ENCODE measurements around the gene IL17C. TPM values are rescaled to one million over a fixed set of nuclear protein-coding genes. Genes with fewer than 3 reads are reported as not detected.
A peak's percentile ranks its signal among the peaks of the same experiment; 100 is the strongest.

IL17C gene
- total and polyA plus RNA-seq, 2 experiments from 2014 or later, result 0.57 TPM; not detected in 1

- no peak overlapping the region for H3K27ac ChIP-seq
- H3K9me3 ChIP-seq (ENCODE audit: low read depth), result no peaks in the 10 kb centered on the region
- H3K27me3 ChIP-seq, result peaks cover 9% of the 10 kb centered on the region
- H3K9me2 ChIP-seq (replicated peaks; ENCODE audit: insufficient read depth), result no peaks in the 10 kb centered on the region
- H3K4me3 ChIP-seq, result no peak overlapping the region
- H2AFZ ChIP-seq, result no peak overlapping the region
- H3K4me1 ChIP-seq (ENCODE audit: insufficient read depth), result peaks cover 9% of the 10 kb centered on the region
- H3K4me2 ChIP-seq, result no peak overlapping the region
- no peak for TF ChIP-seq EZH2 (IDR thresholded peaks at IDR 0.05; ENCODE audit: borderline replicate concordance)
- TF ChIP-seq CTCF (IDR thresholded peaks at IDR 0.05; ENCODE audit: poor library complexity), result no peak
- no peak for TF ChIP-seq EZH2phosphoT487 (IDR thresholded peaks at IDR 0.05; ENCODE audit: low read depth, severe bottlenecking, unreplicated experiment)
- H3K79me2 ChIP-seq, result no peaks in the 10 kb centered on the region
- WGBS (ENCODE audit: low lambda C conversion rate, missing lambda C conversion rate), result 85% methylated on average over 20 of the region's 23 CpGs
- H3K36me3 ChIP-seq (replicated peaks; ENCODE audit: insufficient read depth, low read depth), result no peaks in the 10 kb centered on the region
- H4K20me1 ChIP-seq (ENCODE audit: insufficient read depth, poor library complexity, severe bottlenecking), result peaks cover 5% of the 10 kb centered on the region
- no peak for DNase-seq (ENCODE audit: low spot score)
Measured at GRCh38 chr16:88636488-88637265, 1.7 kb upstream of the IL17C start.

GRCh38 chr16:88639231-88640038 is 1.1 kb downstream of the IL17C start:
- Histone ChIP-seq H4K20me1 (ENCODE audit: insufficient read depth, poor library complexity, severe bottlenecking) (no peaks in the 10 kb centered on the region), H3K27ac (no peak overlapping the region), H3K36me3 (replicated peaks; ENCODE audit: insufficient read depth, low read depth) (no peaks in the 10 kb centered on the region), H3K79me2 (no peaks in the 10 kb centered on the region), H3K4me1 (ENCODE audit: insufficient read depth) (peaks cover 4% of the 10 kb centered on the region), H3K9me2 (replicated peaks; ENCODE audit: insufficient read depth) (no peaks in the 10 kb centered on the region), H3K4me2 (no peak overlapping the region), H2AFZ (no peak overlapping the region), H3K27me3 (peaks cover 9% of the 10 kb centered on the region), H3K4me3 (no peak overlapping the region), H3K9me3 (ENCODE audit: low read depth) (no peaks in the 10 kb centered on the region)
- 68% methylated on average over 45 of the region's 45 CpGs for WGBS (ENCODE audit: low lambda C conversion rate, missing lambda C conversion rate)
- peak; percentile 80 for DNase-seq (ENCODE audit: low spot score)
- TF ChIP-seq EZH2 (IDR thresholded peaks at IDR 0.05; ENCODE audit: borderline replicate concordance) (no peak), EZH2phosphoT487 (IDR thresholded peaks at IDR 0.05; ENCODE audit: low read depth, severe bottlenecking, unreplicated experiment) (no peak), CTCF (IDR thresholded peaks at IDR 0.05; ENCODE audit: poor library complexity) (no peak)

GRCh38 chr16:88640039-88640495 is 1.7 kb downstream of the IL17C start:
- no peaks in the 10 kb centered on the region for H3K79me2 ChIP-seq
- WGBS (ENCODE audit: low lambda C conversion rate, missing lambda C conversion rate), result 83% methylated on average over 13 of the region's 13 CpGs
- no peaks in the 10 kb centered on the region for H3K9me3 ChIP-seq (ENCODE audit: low read depth)
- no peak for DNase-seq (ENCODE audit: low spot score)
- no peak overlapping the region for H3K4me2 ChIP-seq
- TF ChIP-seq EZH2 (IDR thresholded peaks at IDR 0.05; ENCODE audit: borderline replicate concordance) (no peak), EZH2phosphoT487 (IDR thresholded peaks at IDR 0.05; ENCODE audit: low read depth, severe bottlenecking, unreplicated experiment) (no peak), CTCF (IDR thresholded peaks at IDR 0.05; ENCODE audit: poor library complexity) (no peak)
- peaks cover 9% of the 10 kb centered on the region for H3K27me3 ChIP-seq
- H2AFZ ChIP-seq, result no peak overlapping the region
- no peaks in the 10 kb centered on the region for H3K9me2 ChIP-seq (replicated peaks; ENCODE audit: insufficient read depth)
- no peaks in the 10 kb centered on the region for H3K36me3 ChIP-seq (replicated peaks; ENCODE audit: insufficient read depth, low read depth)
- no peaks in the 10 kb centered on the region for H4K20me1 ChIP-seq (ENCODE audit: insufficient read depth, poor library complexity, severe bottlenecking)
- no peak overlapping the region for H3K27ac ChIP-seq
- no peaks in the 10 kb centered on the region for H3K4me1 ChIP-seq (ENCODE audit: insufficient read depth)
- no peak overlapping the region for H3K4me3 ChIP-seq
